Measurements from ENCODE around the gene PDAP1.
A peak's percentile ranks its signal among the peaks of the same experiment; 100 is the strongest.

Gene PDAP1

GRCh38 chr7:99368750-99369389, 39.5 kb downstream of the PDAP1 start:
- no peak for TF ChIP-seq CTCF (IDR thresholded peaks at IDR 0.05)

- TF ChIP-seq CTCF (IDR thresholded peaks at IDR 0.05): no peak
These were observed 41.8 kb downstream of the PDAP1 start for GRCh38 chr7:99366646-99367045.

DNA sequence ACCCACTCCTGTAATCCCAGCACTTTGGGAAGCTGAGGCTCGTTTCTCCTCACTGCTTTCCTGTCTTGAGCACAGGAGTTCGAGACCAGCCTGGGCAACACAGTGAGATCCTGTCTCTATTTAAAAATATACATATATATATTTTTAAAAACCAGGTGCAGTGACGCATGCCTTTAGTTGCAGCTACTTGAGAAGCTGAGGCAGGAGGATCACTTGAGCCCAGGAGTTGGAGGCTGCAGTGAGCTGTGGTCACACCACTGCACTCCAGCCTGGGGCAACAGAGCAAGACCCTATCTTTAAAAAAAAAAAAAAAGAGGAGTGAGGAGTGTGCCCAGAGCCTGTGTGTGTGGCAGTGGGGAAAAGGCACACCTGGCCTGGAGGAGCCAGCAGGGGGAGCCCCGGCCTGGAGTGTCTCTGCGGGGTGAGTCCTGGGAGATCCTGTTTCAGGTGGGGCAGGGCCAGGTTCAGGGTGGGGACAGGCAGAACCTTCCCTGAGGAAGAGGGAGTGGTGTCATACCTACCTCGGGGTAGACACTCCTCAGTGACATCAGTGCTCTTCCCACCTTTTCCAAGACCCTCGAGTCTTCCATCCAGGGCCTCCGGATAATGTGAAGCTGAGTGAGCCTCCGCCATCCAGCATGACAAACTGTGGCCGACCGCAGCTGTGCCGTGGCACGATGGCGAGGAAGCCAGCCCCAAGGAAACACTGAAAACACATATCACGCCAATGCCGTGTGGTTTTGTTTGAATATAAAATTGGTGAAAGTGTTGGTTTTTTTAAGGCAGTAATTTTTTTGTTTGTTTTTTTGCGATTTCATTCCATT, 42.9 kb downstream of the PDAP1 start:
- peak; percentile 61 for TF ChIP-seq CTCF (IDR thresholded peaks at IDR 0.05)

GRCh38 chr7:99363286-99363685, 45.1 kb downstream of the PDAP1 start:
- no peak for TF ChIP-seq CTCF (IDR thresholded peaks at IDR 0.05)

- TF ChIP-seq CTCF (IDR thresholded peaks at IDR 0.05): no peak
These were observed 45.6 kb downstream of the PDAP1 start for GRCh38 chr7:99362801-99363200.

- TF ChIP-seq CTCF (IDR thresholded peaks at IDR 0.05): no peak
These were observed 48.8 kb downstream of the PDAP1 start for GRCh38 chr7:99359465-99360154.

- TF ChIP-seq CTCF (IDR thresholded peaks at IDR 0.05): no peak
These were observed 50.5 kb downstream of the PDAP1 start for GRCh38 chr7:99357701-99358490.
